Measurements from ENCODE around the gene TFEC. TPM values are rescaled to one million over a fixed set of nuclear protein-coding genes. Genes with fewer than 3 reads are reported as not detected.

TFEC gene
- total RNA-seq, 2 experiments from 2014 or later, result not detected

DNA sequence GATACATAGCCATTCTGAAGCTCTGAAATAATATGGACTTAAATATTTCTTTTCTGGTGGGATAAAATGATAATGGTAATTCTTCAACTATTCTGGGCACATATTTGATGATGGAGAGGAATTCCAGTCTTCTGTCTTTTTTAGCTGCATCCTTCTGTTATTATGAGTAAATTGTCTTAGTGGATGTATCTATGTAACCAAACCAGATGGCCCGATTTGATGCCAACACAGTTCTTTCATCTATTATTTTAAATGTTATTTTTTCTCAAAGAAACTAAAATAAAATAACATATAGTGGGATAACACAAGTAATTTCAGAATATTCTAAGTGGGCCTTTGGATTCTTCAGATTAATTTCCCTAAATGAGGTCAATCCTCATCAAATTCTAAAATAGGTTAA is 110.2 kb downstream of the TFEC start:
- Mint-ChIP-seq H3K4me3 (no peak overlapping the region), H3K36me3 (ENCODE audit: low read depth) (no peaks in the 10 kb centered on the region), H3K27me3 (no peaks in the 10 kb centered on the region), H3K27ac (no peak overlapping the region), H3K9me3 (no peaks in the 10 kb centered on the region), H3K4me1 (ENCODE audit: low read depth) (no peaks in the 10 kb centered on the region)
- no peak for TF ChIP-seq CTCF (IDR thresholded peaks at IDR 0.05)
- POLR2A ChIA-PET, result no interaction called here
- no peak for DNase-seq
- intact Hi-C loops (cut with micrococcal nuclease), result no loop called here
- CTCF ChIA-PET, result no interaction called here
- ATAC-seq, result no peak

GRCh38 chr7:115914951-115915350 is 115.6 kb downstream of the TFEC start:
- Mint-ChIP-seq H3K27ac (no peak overlapping the region), H3K36me3 (ENCODE audit: low read depth) (no peaks in the 10 kb centered on the region), H3K4me3 (no peak overlapping the region), H3K27me3 (peaks cover 3% of the 10 kb centered on the region), H3K4me1 (ENCODE audit: low read depth) (no peaks in the 10 kb centered on the region), H3K9me3 (no peaks in the 10 kb centered on the region)
- no peak for ATAC-seq
- POLR2A ChIA-PET, result no interaction called here
- DNase-seq, result no peak
- intact Hi-C loops (cut with micrococcal nuclease), result no loop called here
- no peak for TF ChIP-seq CTCF (IDR thresholded peaks at IDR 0.05)
- CTCF ChIA-PET, result no interaction called here

GRCh38 chr7:115911465-115911864 is 119.1 kb downstream of the TFEC start:
- ATAC-seq (no peak), DNase-seq (no peak)
- Mint-ChIP-seq H3K36me3 (ENCODE audit: low read depth) (no peaks in the 10 kb centered on the region), H3K9me3 (no peaks in the 10 kb centered on the region), H3K4me1 (ENCODE audit: low read depth) (no peaks in the 10 kb centered on the region), H3K27ac (no peak overlapping the region), H3K27me3 (peaks cover 3% of the 10 kb centered on the region), H3K4me3 (no peak overlapping the region)
- ChIA-PET CTCF (no interaction called here), POLR2A (no interaction called here)
- intact Hi-C loops (cut with micrococcal nuclease), result no loop called here
- TF ChIP-seq CTCF (IDR thresholded peaks at IDR 0.05), result no peak

GRCh38 chr7:115910541-115911164 is 119.9 kb downstream of the TFEC start:
- ChIA-PET POLR2A (no interaction called here), CTCF (no interaction called here)
- TF ChIP-seq CTCF (IDR thresholded peaks at IDR 0.05), result peak; percentile 57
- intact Hi-C loops (cut with micrococcal nuclease), result no loop called here
- no peak for DNase-seq
- H3K4me1 Mint-ChIP-seq (ENCODE audit: low read depth), result no peaks in the 10 kb centered on the region
- no peak overlapping the region for H3K4me3 Mint-ChIP-seq
- no peaks in the 10 kb centered on the region for H3K36me3 Mint-ChIP-seq (ENCODE audit: low read depth)
- peaks cover 3% of the 10 kb centered on the region for H3K27me3 Mint-ChIP-seq
- no peak overlapping the region for H3K27ac Mint-ChIP-seq
- no peaks in the 10 kb centered on the region for H3K9me3 Mint-ChIP-seq
- no peak for ATAC-seq

DNA sequence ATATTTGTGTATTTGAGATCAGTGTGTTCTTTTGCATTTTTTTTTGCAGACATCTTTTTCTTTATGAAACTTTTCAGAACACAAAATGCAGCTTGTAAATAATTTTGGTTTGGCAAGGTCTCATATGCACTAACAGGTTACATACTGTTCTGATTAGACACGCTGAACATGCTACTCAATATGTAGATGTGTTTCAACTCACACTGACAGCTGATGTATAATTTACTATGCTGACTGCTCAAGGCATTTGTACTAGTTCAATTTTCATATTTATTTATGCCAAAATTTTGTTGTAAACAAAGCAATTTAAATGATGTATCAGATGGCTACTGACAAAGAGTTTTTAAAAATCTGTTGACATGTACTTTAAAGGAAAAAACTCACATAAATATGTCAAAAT is 123.8 kb downstream of the TFEC start:
- Mint-ChIP-seq H3K27ac (no peak overlapping the region), H3K36me3 (ENCODE audit: low read depth) (no peaks in the 10 kb centered on the region), H3K9me3 (no peaks in the 10 kb centered on the region), H3K4me3 (no peak overlapping the region), H3K27me3 (peaks cover 3% of the 10 kb centered on the region), H3K4me1 (ENCODE audit: low read depth) (no peaks in the 10 kb centered on the region)
- TF ChIP-seq CTCF (IDR thresholded peaks at IDR 0.05), result no peak
- ChIA-PET CTCF (no interaction called here), POLR2A (interaction anchor here (0.6 kb wide), 1 partner anchor 473 kb away, joined by 3 read pairs; no protein-coding TSS in a partner anchor)
- intact Hi-C loops (cut with micrococcal nuclease), result no loop called here
- DNase-seq (no peak), ATAC-seq (no peak)

Data from activated CD8-positive, alpha-beta T cell treated with anti-CD3 and anti-CD28 coated beads for 36 hours (primary cell).